Mucosa of gallbladder (tissue), 1 donor: ENCODE measurements around the gene CEP63. TPM values are rescaled to one million over a fixed set of nuclear protein-coding genes. Genes with fewer than 3 reads are reported as not detected.

Experiments used
- DNase-seq: peaks from one replicate; pipeline ENCODE4 v3.0.0-alpha.2; 2020; ENCODE audit warnings: low spot score
- total RNA-seq: library from RNA; stranded (reverse); gene quantifications from one replicate; pipeline ENCODE4 v1.2.1, GENCODE V29; 2021
- donor health status: DM: no; HTN: no; CAD: no.

CEP63 gene
- 17.3 TPM for total RNA-seq

GRCh38 chr3:134485718-134486576 is at the start of gene CEP63, which contains the start of gene ANAPC13:
Gene CEP63, plus strand, starts transcription at chr3:134486057. Its CDS starts 9,264 bp downstream, at chr3:134495321.
Gene ANAPC13, minus strand, starts transcription at chr3:134485985. Its CDS starts 3,081 bp downstream, at chr3:134482904.
- DNase-seq, result peak; percentile 96

GRCh38 chr3:134437211-134437752 is 48.6 kb upstream of the CEP63 start:
- no peak for DNase-seq

GRCh38 chr3:134441321-134441720 is 44.5 kb upstream of the CEP63 start:
- no peak for DNase-seq

GRCh38 chr3:134441821-134442220 is 44.0 kb upstream of the CEP63 start:
- DNase-seq, result no peak

- DNase-seq, result no peak
These were observed 40.8 kb upstream of the CEP63 start for GRCh38 chr3:134445095-134445494.

GRCh38 chr3:134445636-134446035 is 40.2 kb upstream of the CEP63 start:
- DNase-seq, result peak; percentile 27

- DNase-seq, result no peak
These were observed 39.1 kb upstream of the CEP63 start for GRCh38 chr3:134446800-134447199.

- DNase-seq, result no peak
These were observed 38.5 kb upstream of the CEP63 start for GRCh38 chr3:134447351-134447750.

- DNase-seq, result no peak
These were observed 37.2 kb upstream of the CEP63 start for GRCh38 chr3:134448664-134449063.

GRCh38 chr3:134449277-134449676 is 36.6 kb upstream of the CEP63 start:
- peak; percentile 65 for DNase-seq

- DNase-seq, result no peak
These were observed 35.9 kb upstream of the CEP63 start for GRCh38 chr3:134449951-134450350.

GRCh38 chr3:134453631-134454030 is 32.2 kb upstream of the CEP63 start:
- DNase-seq, result no peak

GRCh38 chr3:134457376-134458074 is 28.3 kb upstream of the CEP63 start:
- no peak for DNase-seq

GRCh38 chr3:134458406-134458945 is 27.4 kb upstream of the CEP63 start:
- DNase-seq, result no peak

- DNase-seq, result no peak
These were observed 26.3 kb upstream of the CEP63 start for GRCh38 chr3:134459562-134459961.

GRCh38 chr3:134460965-134461364 is 24.9 kb upstream of the CEP63 start:
- no peak for DNase-seq

GRCh38 chr3:134462331-134462941 is 23.4 kb upstream of the CEP63 start:
- no peak for DNase-seq

- no peak for DNase-seq
These were observed 22.2 kb upstream of the CEP63 start for GRCh38 chr3:134463676-134464063.

GRCh38 chr3:134464064-134464688 is 21.7 kb upstream of the CEP63 start:
- DNase-seq, result peak; percentile 74

GRCh38 chr3:134464689-134465365 is 21.0 kb upstream of the CEP63 start:
- no peak for DNase-seq

- no peak for DNase-seq
These were observed 19.5 kb upstream of the CEP63 start for GRCh38 chr3:134466331-134466730.
